ENCODE results near the gene TOMM40L.
"Not testable (repeated sequence)": the region's sequence is repeated elsewhere in the genome, so short reads cannot be mapped to it uniquely, and the experiment has no call there.

TOMM40L gene

GRCh38 chr1:161222175-161223019 is 3.5 kb upstream of the TOMM40L start:
- no peak for DNase-seq

- DNase-seq = no peak
Observed at GRCh38 chr1:161223805-161224694, 1.8 kb upstream of the TOMM40L start.

GRCh38 chr1:161224695-161225087 is 1.2 kb upstream of the TOMM40L start:
- not testable (repeated sequence) for DNase-seq

- no peak for DNase-seq
Observed at GRCh38 chr1:161225178-161225533, 704 bp upstream of the TOMM40L start.

- no peak for DNase-seq
Observed at GRCh38 chr1:161226320-161226711, 456 bp downstream of the TOMM40L start.

GRCh38 chr1:161226759-161227158 is 899 bp downstream of the TOMM40L start:
- no peak for DNase-seq

GRCh38 chr1:161227196-161227871 is 1.5 kb downstream of the TOMM40L start:
- peak; percentile 85 for DNase-seq

GRCh38 chr1:161228032-161228431 is 2.2 kb downstream of the TOMM40L start:
- DNase-seq = no peak

- DNase-seq = no peak
Observed at GRCh38 chr1:161229896-161230295, 4.0 kb downstream of the TOMM40L start.

GRCh38 chr1:161230762-161231161 is 4.9 kb downstream of the TOMM40L start:
- DNase-seq = no peak

- DNase-seq = no peak
Observed at GRCh38 chr1:161233102-161233501, 7.2 kb downstream of the TOMM40L start.

GRCh38 chr1:161235957-161236775 is 10.3 kb downstream of the TOMM40L start:
- DNase-seq = no peak

GRCh38 chr1:161238039-161238473 is 12.2 kb downstream of the TOMM40L start, which contains the start of gene NR1I3:
Gene NR1I3, minus strand, starts transcription at chr1:161238203. Its CDS starts 1,638 bp downstream, at chr1:161236565.
- DNase-seq = no peak

GRCh38 chr1:161241682-161242081 is 15.8 kb downstream of the TOMM40L start:
- DNase-seq = no peak

GRCh38 chr1:161242313-161242712 is 16.5 kb downstream of the TOMM40L start:
- DNase-seq = no peak

- no peak for DNase-seq
Observed at GRCh38 chr1:161244888-161245287, 19.0 kb downstream of the TOMM40L start.

- DNase-seq = not testable (repeated sequence)
Observed at GRCh38 chr1:161250100-161250499, 24.2 kb downstream of the TOMM40L start.

- no peak for DNase-seq
Observed at GRCh38 chr1:161250829-161251228, 25.0 kb downstream of the TOMM40L start.

GRCh38 chr1:161251579-161251978 is 25.7 kb downstream of the TOMM40L start:
- no peak for DNase-seq

- DNase-seq = not testable (repeated sequence)
Observed at GRCh38 chr1:161255302-161255701, 29.4 kb downstream of the TOMM40L start.

- not testable (repeated sequence) for DNase-seq
Observed at GRCh38 chr1:161255955-161256520, 30.2 kb downstream of the TOMM40L start.

GRCh38 chr1:161257109-161257508 is 31.2 kb downstream of the TOMM40L start:
- DNase-seq = not testable (repeated sequence)

All from stimulated activated CD4-positive, alpha-beta T cell treated with anti-CD3 and anti-CD28 coated beads, Interleukin-1b, Interleukin-23, amount 100 ng/mL, for 48 hours (primary cell).